CD4-positive, alpha-beta T cell treated with Interleukin-15 for 4 hours (primary cell): ENCODE measurements around the gene CCND3.

Experiments
- DNase-seq: peaks from one replicate; pipeline ENCODE4 v3.0.0-alpha.2; 2020; ENCODE audit warnings: low spot score

CCND3 gene

GRCh38 chr6:41941280-41942066 is at the start of gene CCND3:
Gene CCND3, minus strand, starts transcription at chr6:41941808. Its CDS starts 159 bp downstream, at chr6:41941649.
- peak; percentile 84 for DNase-seq

- no peak for DNase-seq
Measured at GRCh38 chr6:41986339-41986738, 44.7 kb upstream of the CCND3 start.

GRCh38 chr6:41984623-41985022 is 43.0 kb upstream of the CCND3 start:
- DNase-seq, result no peak

GRCh38 chr6:41976794-41977484 is 35.3 kb upstream of the CCND3 start:
- peak; percentile 12 for DNase-seq

GRCh38 chr6:41975276-41975675 is 33.7 kb upstream of the CCND3 start:
- no peak for DNase-seq

- DNase-seq, result no peak
Measured at GRCh38 chr6:41974281-41974825, 32.7 kb upstream of the CCND3 start.

GRCh38 chr6:41972826-41973225 is 31.2 kb upstream of the CCND3 start:
- no peak for DNase-seq

GRCh38 chr6:41970436-41970846 is 28.8 kb upstream of the CCND3 start:
- peak; percentile 12 for DNase-seq

- DNase-seq, result no peak
Measured at GRCh38 chr6:41967312-41968287, 26.0 kb upstream of the CCND3 start.

- no peak for DNase-seq
Measured at GRCh38 chr6:41966961-41967311, 25.3 kb upstream of the CCND3 start.

GRCh38 chr6:41966214-41966920 is 24.8 kb upstream of the CCND3 start:
- no peak for DNase-seq

- DNase-seq, result no peak
Measured at GRCh38 chr6:41965429-41966213, 24.0 kb upstream of the CCND3 start.

GRCh38 chr6:41964201-41964887 is 22.7 kb upstream of the CCND3 start:
- no peak for DNase-seq

GRCh38 chr6:41963371-41963770 is 21.8 kb upstream of the CCND3 start:
- no peak for DNase-seq

GRCh38 chr6:41960028-41960427 is 18.4 kb upstream of the CCND3 start:
- no peak for DNase-seq

- peak; percentile 68 for DNase-seq
Measured at GRCh38 chr6:41958022-41958856, 16.6 kb upstream of the CCND3 start.

GRCh38 chr6:41957117-41957516 is 15.5 kb upstream of the CCND3 start:
- DNase-seq, result no peak

GRCh38 chr6:41955412-41955811 is 13.8 kb upstream of the CCND3 start:
- no peak for DNase-seq

GRCh38 chr6:41954668-41955067 is 13.1 kb upstream of the CCND3 start:
- no peak for DNase-seq
